H9 (cell line): ENCODE measurements around the gene COL18A1. TPM values are rescaled to one million over a fixed set of nuclear protein-coding genes. Genes with fewer than 3 reads are reported as not detected.

Experiments used
- DNase-seq: peaks from one replicate; pipeline ENCODE4 v3.0.0-alpha.2; 2017
- H2AFZ ChIP-seq: one replicate; pipeline ENCODE4 v1.6.1; 2013; ENCODE audit warnings: mild to moderate bottlenecking, low read length, control low read depth, moderate library complexity
- H2AK5ac ChIP-seq: 2 replicates; pipeline ENCODE4 v1.6.1; 2013; ENCODE audit warnings: low read length, control low read depth, mixed read lengths; ENCODE audit not compliant: insufficient read length
- H2BK120ac ChIP-seq: one replicate; pipeline ENCODE4 v1.6.1; 2013; ENCODE audit warnings: low read depth, mild to moderate bottlenecking, low read length, control low read depth, inconsistent platforms; ENCODE audit not compliant: poor library complexity, severe bottlenecking
- H2BK12ac ChIP-seq: 2 replicates; pipeline ENCODE4 v1.6.1; 2013; ENCODE audit warnings: low read length, control low read depth, mixed read lengths, low read depth; ENCODE audit not compliant: insufficient read length
- H2BK15ac ChIP-seq: 2 replicates; pipeline ENCODE4 v1.6.1; 2013; ENCODE audit warnings: low read depth, low read length, control low read depth
- H2BK20ac ChIP-seq: one replicate; pipeline ENCODE4 v1.6.1; 2013; ENCODE audit warnings: low read depth, mild to moderate bottlenecking, low read length, control low read depth, inconsistent platforms; ENCODE audit not compliant: poor library complexity, severe bottlenecking
- H2BK5ac ChIP-seq: 2 replicates; pipeline ENCODE4 v1.6.1; 2013; ENCODE audit warnings: low read length, control low read depth, mixed read lengths; ENCODE audit not compliant: insufficient read length
- H3K14ac ChIP-seq: 2 replicates; pipeline ENCODE4 v1.6.1; 2013; ENCODE audit warnings: low read length, control low read depth; ENCODE audit not compliant: insufficient read depth
- H3K18ac ChIP-seq: 2 replicates; pipeline ENCODE4 v1.6.1; 2013; ENCODE audit warnings: low read depth, mild to moderate bottlenecking, mixed read lengths, low read length, control low read depth; ENCODE audit not compliant: insufficient read length
- H3K23ac ChIP-seq: 2 replicates; pipeline ENCODE4 v1.6.1; 2013; ENCODE audit warnings: low read length, control low read depth, mixed read lengths, low read depth; ENCODE audit not compliant: insufficient read length
- H3K23me2 ChIP-seq: 2 replicates; pipeline ENCODE4 v1.6.1; 2013; ENCODE audit warnings: low read depth, mild to moderate bottlenecking, mixed read lengths, low read length, control low read depth; ENCODE audit not compliant: insufficient read length, poor library complexity, severe bottlenecking
- H3K27ac ChIP-seq: 2 replicates; pipeline ENCODE4 v1.5.1; 2013; ENCODE audit warnings: low read length, control low read depth, mixed read lengths, low read depth; ENCODE audit not compliant: insufficient read length
- H3K27me3 ChIP-seq: 2 replicates; pipeline ENCODE4 v1.6.1; 2013; ENCODE audit warnings: low read length, control low read depth, inconsistent platforms; ENCODE audit not compliant: insufficient read depth
- H3K4ac ChIP-seq: 2 replicates; pipeline ENCODE4 v1.6.1; 2013; ENCODE audit warnings: low read depth, mild to moderate bottlenecking, control low read depth, inconsistent platforms, low read length, moderate library complexity
- H3K4me1 ChIP-seq: 2 replicates; pipeline ENCODE4 v1.6.1; 2013; ENCODE audit warnings: low read length, control low read depth, inconsistent platforms; ENCODE audit not compliant: insufficient read depth
- H3K4me2 ChIP-seq: 2 replicates; pipeline ENCODE4 v1.6.1; 2013; ENCODE audit warnings: low read length, control low read depth, mixed read lengths; ENCODE audit not compliant: insufficient read length, insufficient read depth
- H3K56ac ChIP-seq: 2 replicates; pipeline ENCODE4 v1.6.1; 2013; ENCODE audit warnings: low read depth, mild to moderate bottlenecking, mixed read lengths, low read length, control low read depth; ENCODE audit not compliant: insufficient read length
- H3K79me1 ChIP-seq: 2 replicates; pipeline ENCODE4 v1.6.1; 2013; ENCODE audit warnings: low read depth, mild to moderate bottlenecking, moderate library complexity, low read length, control low read depth, inconsistent platforms; ENCODE audit not compliant: insufficient read depth, poor library complexity, severe bottlenecking
- H3K79me2 ChIP-seq: 2 replicates; pipeline ENCODE4 v1.6.1; 2013; ENCODE audit warnings: low read length, control low read depth, inconsistent platforms; ENCODE audit not compliant: insufficient read depth
- H3K9ac ChIP-seq: 2 replicates; pipeline ENCODE4 v1.6.1; 2013; ENCODE audit warnings: low read length, control low read depth, mixed read lengths; ENCODE audit not compliant: insufficient read length; ENCODE audit errors: extremely low read depth
- H3K9me3 ChIP-seq: one replicate; pipeline ENCODE4 v1.6.1; 2013; ENCODE audit warnings: low read depth, low read length, inconsistent platforms; ENCODE audit not compliant: control insufficient read depth
- H3T11ph ChIP-seq: one replicate; pipeline ENCODE4 v1.6.1; 2013; ENCODE audit warnings: mild to moderate bottlenecking, low read length, control low read depth, inconsistent platforms
- H4K20me1 ChIP-seq: one replicate; pipeline ENCODE4 v1.6.1; 2013; ENCODE audit not compliant: control insufficient read depth, insufficient read length, insufficient read depth
- H4K5ac ChIP-seq: 2 replicates; pipeline ENCODE4 v1.6.1; 2013; ENCODE audit warnings: low read depth, mild to moderate bottlenecking, mixed read lengths, low read length, control low read depth; ENCODE audit not compliant: insufficient read length
- H4K8ac ChIP-seq: replicated peaks from 2 replicates; pipeline ENCODE4 v1.6.1; 2013; ENCODE audit warnings: low read length, control low read depth, mixed read lengths, low read depth; ENCODE audit not compliant: insufficient read length
- H4K91ac ChIP-seq: 2 replicates; pipeline ENCODE4 v1.6.1; 2013; ENCODE audit warnings: low read depth, mild to moderate bottlenecking, moderate library complexity, mixed read lengths, low read length, control low read depth; ENCODE audit not compliant: insufficient read length
- H3K27ac Mint-ChIP-seq, 3 experiments: 2 replicates in 2 of 3; 3 replicates in 1 of 3; pipeline ENCODE4 v1.8.0; 2020 to 2021; ENCODE audit warnings: mixed read lengths in 3 of 3, mild to moderate bottlenecking in 1 of 3, moderate library complexity in 1 of 3
- H3K27me3 Mint-ChIP-seq: 2 replicates; pipeline ENCODE4 v1.8.0; 2021; ENCODE audit warnings: low read depth, mild to moderate bottlenecking, moderate library complexity, mixed read lengths
- H3K36me3 Mint-ChIP-seq, 3 experiments: 2 replicates in 2 of 3; 3 replicates in 1 of 3; pipeline ENCODE4 v1.8.0; 2020 to 2021; ENCODE audit warnings: low read depth in 3 of 3, mixed read lengths in 3 of 3; ENCODE audit not compliant: insufficient read depth in 1 of 3
- H3K4me1 Mint-ChIP-seq, 2 experiments: 2 replicates each; pipeline ENCODE4 v1.8.0; 2020; ENCODE audit warnings: mixed read lengths in 2 of 2
- H3K4me3 Mint-ChIP-seq, 2 experiments: 2 replicates in 1 of 2; 3 replicates in 1 of 2; pipeline ENCODE4 v1.8.0; 2020 to 2021; ENCODE audit warnings: mild to moderate bottlenecking in 2 of 2, mixed read lengths in 2 of 2, moderate library complexity in 1 of 2
- H3K9me3 Mint-ChIP-seq, 2 experiments: 2 replicates in 1 of 2; 3 replicates in 1 of 2; pipeline ENCODE4 v1.8.0; 2020; ENCODE audit warnings: mild to moderate bottlenecking in 2 of 2, mixed read lengths in 2 of 2, moderate library complexity in 1 of 2
- WGBS: extraction: QIAGEN DNeasy Blood & Tissue Kit; methylation state at CpG from one replicate; pipeline ENCODE4 v1.1.7; 2013; ENCODE audit warnings: missing lambda C conversion rate, low lambda C conversion rate, mixed read lengths; ENCODE audit not compliant: insufficient read length; ENCODE audit errors: extremely low coverage; 5-methylcytosine and 5-hydroxymethylcytosine counted together
- total RNA-seq: library from RNA; stranded (reverse); gene quantifications from 2 replicates; pipeline ENCODE4 v1.2.1, GENCODE V29; 2021
- TF ChIP-seq, protein P1 (sequence below): fragments of 200-600 bp; sonication (generic); conservative IDR thresholded peaks from 3 replicates; pipeline ENCODE4 v1.8.0; 2021; ENCODE audit warnings: antibody characterized with exemption, mild to moderate bottlenecking

COL18A1 gene
- total RNA-seq, 1 experiment from 2014 or later: 232 TPM

DNA sequence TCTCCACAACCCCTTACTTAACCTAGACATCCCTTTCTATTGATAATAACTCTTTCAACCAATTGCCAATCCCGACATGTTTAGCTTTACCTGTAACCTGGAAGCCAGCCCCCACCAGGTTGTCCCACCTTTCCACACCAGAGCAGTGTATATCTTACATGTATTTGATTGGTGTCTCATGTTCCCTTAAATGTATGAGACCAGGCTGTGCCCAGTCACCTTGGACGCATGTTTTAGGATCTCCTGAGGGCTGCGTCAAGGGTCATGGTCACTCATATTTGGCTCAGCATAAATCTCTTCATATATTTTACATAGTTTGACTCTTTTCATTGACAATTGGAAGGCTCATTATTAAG lies 142.6 kb downstream of the COL18A1 start:
- H3K4me1 ChIP-seq: peaks cover 2% of the 10 kb centered on the region; the same call in 1 of the 2 replicates
- H2BK120ac ChIP-seq: no peak overlapping the region
- H3K18ac ChIP-seq: no peak overlapping the region
- H2AK5ac ChIP-seq: no peak overlapping the region
- H3K23me2 ChIP-seq: no peaks in the 10 kb centered on the region
- H3K27ac Mint-ChIP-seq: no peak overlapping the region
- no peaks in the 10 kb centered on the region for H4K20me1 ChIP-seq
- H3T11ph ChIP-seq: no peak overlapping the region
- no peak overlapping the region for H3K27ac ChIP-seq
- H3K56ac ChIP-seq: no peak overlapping the region
- no peak for DNase-seq
- H3K36me3 Mint-ChIP-seq: peaks cover 0 to 7% (median 1%) of the 10 kb centered on the region in 3 experiments; a peak in 2 of 7 replicates
- peaks cover 3 to 6% of the 10 kb centered on the region in 2 experiments; a peak in 3 of 5 replicates for H3K9me3 Mint-ChIP-seq
- no peak overlapping the region for H3K4ac ChIP-seq
- H3K4me3 Mint-ChIP-seq: no peak overlapping the region
- no peaks in the 10 kb centered on the region for H3K27me3 ChIP-seq
- no peak overlapping the region for H3K14ac ChIP-seq
- H3K9me3 ChIP-seq: no peaks in the 10 kb centered on the region
- H4K5ac ChIP-seq: no peak overlapping the region
- no CpG with 5 or more reads among the region's 3 CpGs for WGBS
- H2BK15ac ChIP-seq: no peak overlapping the region
- H3K9ac ChIP-seq: no peak overlapping the region
- no peak overlapping the region for H2BK12ac ChIP-seq
- H3K27me3 Mint-ChIP-seq: peaks cover 29% of the 10 kb centered on the region
- H2BK20ac ChIP-seq: no peak overlapping the region
- H3K4me2 ChIP-seq: no peak overlapping the region
- TF ChIP-seq, protein P1, sequence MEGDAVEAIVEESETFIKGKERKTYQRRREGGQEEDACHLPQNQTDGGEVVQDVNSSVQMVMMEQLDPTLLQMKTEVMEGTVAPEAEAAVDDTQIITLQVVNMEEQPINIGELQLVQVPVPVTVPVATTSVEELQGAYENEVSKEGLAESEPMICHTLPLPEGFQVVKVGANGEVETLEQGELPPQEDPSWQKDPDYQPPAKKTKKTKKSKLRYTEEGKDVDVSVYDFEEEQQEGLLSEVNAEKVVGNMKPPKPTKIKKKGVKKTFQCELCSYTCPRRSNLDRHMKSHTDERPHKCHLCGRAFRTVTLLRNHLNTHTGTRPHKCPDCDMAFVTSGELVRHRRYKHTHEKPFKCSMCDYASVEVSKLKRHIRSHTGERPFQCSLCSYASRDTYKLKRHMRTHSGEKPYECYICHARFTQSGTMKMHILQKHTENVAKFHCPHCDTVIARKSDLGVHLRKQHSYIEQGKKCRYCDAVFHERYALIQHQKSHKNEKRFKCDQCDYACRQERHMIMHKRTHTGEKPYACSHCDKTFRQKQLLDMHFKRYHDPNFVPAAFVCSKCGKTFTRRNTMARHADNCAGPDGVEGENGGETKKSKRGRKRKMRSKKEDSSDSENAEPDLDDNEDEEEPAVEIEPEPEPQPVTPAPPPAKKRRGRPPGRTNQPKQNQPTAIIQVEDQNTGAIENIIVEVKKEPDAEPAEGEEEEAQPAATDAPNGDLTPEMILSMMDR: no peak
- no peaks in the 10 kb centered on the region for H3K79me1 ChIP-seq
- H2BK5ac ChIP-seq: no peak overlapping the region
- H4K91ac ChIP-seq: no peak overlapping the region
- no peak overlapping the region for H2AFZ ChIP-seq
- no peak overlapping the region for H4K8ac ChIP-seq
- H3K23ac ChIP-seq: no peak overlapping the region
- H3K79me2 ChIP-seq: no peaks in the 10 kb centered on the region
- peaks cover 23 to 28% of the 10 kb centered on the region in 2 experiments for H3K4me1 Mint-ChIP-seq
